Ascending aorta (tissue), 2 donors: ENCODE results near the gene MPP7. TPM values are rescaled to one million over a fixed set of nuclear protein-coding genes. Genes with fewer than 3 reads are reported as not detected.

ENCODE experiments used
- DNase-seq, 2 donors: peaks; one replicate each; pipeline ENCODE4 v3.0.0-alpha.2; 2019; ENCODE audit warnings: low spot score in 2 of 2
- H3K27ac ChIP-seq, 2 donors: fragments of 200-600 bp; sonication (generic); one replicate each; pipeline ENCODE4 v1.5.1; 2016 to 2017; ENCODE audit warnings: mild to moderate bottlenecking in 1 of 2
- H3K27me3 ChIP-seq: fragments of 200-600 bp; sonication (generic); one replicate; pipeline ENCODE4 v1.5.1; 2017
- H3K36me3 ChIP-seq, 2 donors: fragments of 200-600 bp; sonication (generic); one replicate each; pipeline ENCODE4 v1.5.1; 2016
- H3K4me1 ChIP-seq, 2 donors: fragments of 200-600 bp; sonication (generic); one replicate each; pipeline ENCODE4 v1.5.1; 2016 to 2017; ENCODE audit warnings: mild to moderate bottlenecking in 1 of 2
- H3K4me3 ChIP-seq, 2 donors: fragments of 200-600 bp; sonication (generic); one replicate each; pipeline ENCODE4 v1.5.1; 2016 to 2017; ENCODE audit warnings: mild to moderate bottlenecking in 1 of 2
- H3K9me3 ChIP-seq, 2 donors: fragments of 200-600 bp; sonication (generic); one replicate each; pipeline ENCODE4 v1.5.1; 2016
- intact Hi-C: fragments of 100-400 bp; cut with DNase I; formaldehyde crosslinking; loops from one replicate; pipeline ENCODE4 v1.15.1; 2023
- total RNA-seq: library from RNA; depleted of rRNA; stranded (reverse); fragments of >200 nt; gene quantifications from one replicate; pipeline ENCODE4 v1.1.0, GENCODE V29; 2016
- TF ChIP-seq, protein P1 (sequence below), 3 experiments: fragments of 200-600 bp in 2 of 3; fragments of 450-650 bp in 1 of 3; sonication (generic) in 2 of 3; IDR thresholded peaks; one replicate each; pipeline ENCODE4 v1.5.1; 2016 to 2019; ENCODE audit warnings: antibody characterized with exemption in 3 of 3, mild to moderate bottlenecking in 1 of 3, moderate library complexity in 1 of 3

Gene MPP7
- total RNA-seq, 1 donor from 2014 or later: 43.9 TPM

DNA sequence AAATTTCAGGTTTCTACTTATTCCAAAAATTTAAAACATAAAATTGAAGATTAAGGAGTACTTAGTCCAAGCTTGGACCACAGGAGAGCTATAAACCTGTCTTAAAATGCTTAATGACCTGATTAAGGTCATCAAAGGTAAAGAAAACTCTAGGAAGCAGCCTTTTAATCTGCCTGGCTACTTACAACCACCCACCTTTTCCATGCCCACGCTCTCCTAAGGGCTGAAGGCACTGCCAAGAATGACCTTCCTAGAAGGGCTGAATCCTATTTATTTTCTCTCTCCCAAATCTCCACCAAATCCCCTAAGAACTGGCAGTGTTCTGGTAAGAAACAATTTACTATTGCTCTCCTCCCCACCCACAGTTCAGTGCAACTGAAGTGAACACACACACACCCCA is 6.8 kb downstream of the MPP7 start:
- TF ChIP-seq, protein P1, sequence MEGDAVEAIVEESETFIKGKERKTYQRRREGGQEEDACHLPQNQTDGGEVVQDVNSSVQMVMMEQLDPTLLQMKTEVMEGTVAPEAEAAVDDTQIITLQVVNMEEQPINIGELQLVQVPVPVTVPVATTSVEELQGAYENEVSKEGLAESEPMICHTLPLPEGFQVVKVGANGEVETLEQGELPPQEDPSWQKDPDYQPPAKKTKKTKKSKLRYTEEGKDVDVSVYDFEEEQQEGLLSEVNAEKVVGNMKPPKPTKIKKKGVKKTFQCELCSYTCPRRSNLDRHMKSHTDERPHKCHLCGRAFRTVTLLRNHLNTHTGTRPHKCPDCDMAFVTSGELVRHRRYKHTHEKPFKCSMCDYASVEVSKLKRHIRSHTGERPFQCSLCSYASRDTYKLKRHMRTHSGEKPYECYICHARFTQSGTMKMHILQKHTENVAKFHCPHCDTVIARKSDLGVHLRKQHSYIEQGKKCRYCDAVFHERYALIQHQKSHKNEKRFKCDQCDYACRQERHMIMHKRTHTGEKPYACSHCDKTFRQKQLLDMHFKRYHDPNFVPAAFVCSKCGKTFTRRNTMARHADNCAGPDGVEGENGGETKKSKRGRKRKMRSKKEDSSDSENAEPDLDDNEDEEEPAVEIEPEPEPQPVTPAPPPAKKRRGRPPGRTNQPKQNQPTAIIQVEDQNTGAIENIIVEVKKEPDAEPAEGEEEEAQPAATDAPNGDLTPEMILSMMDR (IDR thresholded peaks at IDR 0.05): no peak
- Histone ChIP-seq H3K4me1 (peaks cover 7 to 50% of the 10 kb centered on the region in 2 donors), H3K4me3 (no peak overlapping the region)

DNA sequence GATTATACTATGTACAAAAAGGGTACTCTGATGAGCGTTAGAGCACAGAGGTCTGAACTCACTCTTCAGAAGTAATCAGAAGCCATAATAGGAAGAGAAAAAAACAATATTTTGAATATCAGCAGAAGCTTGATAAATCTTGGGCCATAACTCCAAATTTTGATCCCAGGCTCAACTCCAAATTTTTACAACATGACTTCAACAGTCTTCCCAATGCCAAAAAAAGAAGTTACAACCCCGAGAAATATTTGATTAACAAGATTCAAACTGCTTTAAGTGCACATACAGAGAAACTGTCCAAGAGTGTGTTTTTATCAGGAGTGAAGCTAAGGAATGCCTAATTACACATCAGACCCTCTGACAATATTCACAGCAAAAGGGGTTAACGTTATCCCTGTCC is 7.5 kb downstream of the MPP7 start:
- TF ChIP-seq, protein P1 (IDR thresholded peaks at IDR 0.05): no peak
- H3K4me3 ChIP-seq: peak overlapping the region in 1 of 2 donors; percentile 34
- no peaks in the 10 kb centered on the region for H3K27me3 ChIP-seq
- no peaks in the 10 kb centered on the region for H3K9me3 ChIP-seq
- no peak for DNase-seq
- H3K36me3 ChIP-seq: no peaks in the 10 kb centered on the region
- peak overlapping the region; percentile 83 to 84 for H3K27ac ChIP-seq
- H3K4me1 ChIP-seq: peaks cover 8 to 51% of the 10 kb centered on the region in 2 donors
- intact Hi-C loops: loop anchor here (2.0 kb wide), 1 partner anchor 15 kb away; no protein-coding TSS in a partner anchor

More for the DNA sequence above, 6.8 kb downstream of the MPP7 start:
- H3K27me3 ChIP-seq: no peaks in the 10 kb centered on the region
- no peak for DNase-seq
- intact Hi-C loops: no loop called here
- peak overlapping the region; percentile 83 to 84 for H3K27ac ChIP-seq
- no peaks in the 10 kb centered on the region for H3K9me3 ChIP-seq
- H3K36me3 ChIP-seq: no peaks in the 10 kb centered on the region

DNA sequence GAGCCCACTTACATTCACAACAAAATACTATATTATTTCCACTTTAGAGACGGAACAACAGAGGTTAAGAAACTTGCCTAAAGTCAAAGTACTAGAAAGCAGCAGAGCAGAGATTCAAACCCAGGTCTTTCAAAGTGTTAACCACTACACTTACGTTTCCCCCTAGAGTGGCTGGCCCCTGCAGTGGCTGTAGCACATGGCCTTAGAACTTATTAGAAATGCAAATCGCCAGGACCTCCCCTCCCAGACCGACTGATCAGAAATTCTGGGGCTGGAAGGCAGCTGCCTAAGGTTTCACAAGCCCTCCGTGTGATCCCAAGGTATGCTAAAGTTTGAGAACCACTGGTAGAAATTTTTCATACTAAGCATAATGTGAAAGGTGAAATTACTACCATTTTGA is 8.1 kb downstream of the MPP7 start:
- TF ChIP-seq, protein P1 (IDR thresholded peaks at IDR 0.05): no peak
- H3K4me3 ChIP-seq: peak overlapping the region in 1 of 2 donors; percentile 34
- DNase-seq: no peak
- intact Hi-C loops: loop anchor here (2.0 kb wide), 1 partner anchor 14 kb away; no protein-coding TSS in a partner anchor
- H3K27ac ChIP-seq: peak overlapping the region; percentile 83 to 84
- no peaks in the 10 kb centered on the region for H3K36me3 ChIP-seq
- H3K27me3 ChIP-seq: no peaks in the 10 kb centered on the region
- H3K9me3 ChIP-seq: no peaks in the 10 kb centered on the region
- peaks cover 8 to 51% of the 10 kb centered on the region in 2 donors for H3K4me1 ChIP-seq

DNA sequence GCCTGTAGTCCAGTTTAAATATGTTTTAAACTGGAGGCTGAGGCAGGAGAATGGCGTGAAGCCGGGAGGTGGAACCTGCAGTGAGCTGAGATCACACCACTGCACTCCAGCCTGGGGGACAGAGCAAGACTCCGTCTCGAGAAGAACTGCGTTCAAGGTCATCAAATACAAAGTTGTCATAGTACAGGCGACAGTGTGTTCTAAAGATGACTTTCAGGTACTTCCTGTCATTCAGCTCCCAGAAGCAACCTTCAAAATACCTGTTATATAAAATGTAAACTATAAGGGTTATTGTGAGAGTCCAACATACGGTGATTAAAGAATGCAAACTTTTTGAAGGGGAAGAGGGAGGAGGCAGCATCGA is 8.7 kb downstream of the MPP7 start:
- TF ChIP-seq, protein P1 (IDR thresholded peaks at IDR 0.05): no peak
- peak overlapping the region; percentile 83 to 84 for H3K27ac ChIP-seq
- H3K36me3 ChIP-seq: no peaks in the 10 kb centered on the region
- H3K27me3 ChIP-seq: no peaks in the 10 kb centered on the region
- H3K9me3 ChIP-seq: no peaks in the 10 kb centered on the region
- DNase-seq: no peak
- no peak overlapping the region for H3K4me3 ChIP-seq
- intact Hi-C loops: loop anchor here (2.0 kb wide), 1 partner anchor 13 kb away; no protein-coding TSS in a partner anchor
- H3K4me1 ChIP-seq: peaks cover 8 to 51% of the 10 kb centered on the region in 2 donors

DNA sequence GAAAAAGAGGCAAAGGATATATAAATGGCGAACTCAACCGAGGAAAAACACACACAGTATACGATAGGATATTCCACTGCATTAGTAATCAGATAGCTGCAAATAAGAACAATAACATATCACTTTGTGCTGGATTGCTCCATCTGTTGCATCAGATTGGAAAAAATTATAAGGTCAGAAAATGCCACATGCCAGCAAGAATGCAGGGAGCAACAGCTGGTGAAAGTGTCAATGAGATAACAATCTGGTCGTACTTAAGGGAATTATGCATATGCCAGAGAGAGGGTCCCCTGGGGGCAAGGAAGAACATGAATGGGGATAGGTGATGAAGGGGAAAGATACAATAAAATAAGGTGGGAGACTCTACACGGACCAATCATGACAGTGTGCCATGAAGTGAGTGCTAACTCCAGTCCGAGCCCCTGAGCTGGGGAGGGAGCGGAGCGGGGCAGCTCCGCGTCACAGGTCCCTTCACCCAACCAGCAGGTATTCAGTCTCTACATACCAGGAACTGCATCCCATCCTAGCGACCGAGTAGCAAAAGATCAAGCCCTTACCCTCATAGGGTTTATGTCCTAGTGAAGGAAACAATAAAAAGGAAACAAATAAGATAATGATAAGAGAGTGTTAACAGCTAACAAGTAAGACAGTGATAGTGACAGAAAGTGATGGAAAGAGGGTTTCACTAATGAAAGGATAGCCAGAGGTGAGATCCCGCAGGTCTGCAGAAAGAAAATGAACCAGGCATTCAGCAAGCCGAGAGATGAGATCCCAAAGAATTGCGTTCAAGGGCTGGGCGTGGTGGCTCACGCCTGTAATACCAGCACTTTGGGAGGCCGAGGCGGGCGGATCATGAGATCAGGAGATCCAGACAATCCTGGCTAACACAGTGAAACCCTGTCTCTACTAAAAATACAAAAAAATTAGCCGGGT is 9.4 kb downstream of the MPP7 start:
- TF ChIP-seq, protein P1 (IDR thresholded peaks at IDR 0.05): no peak
- no peaks in the 10 kb centered on the region for H3K9me3 ChIP-seq
- H3K4me1 ChIP-seq: peaks cover 8 to 51% of the 10 kb centered on the region in 2 donors
- intact Hi-C loops: loop anchor here (2.0 kb wide), 1 partner anchor 13 kb away; no protein-coding TSS in a partner anchor
- H3K27ac ChIP-seq: peak overlapping the region; percentile 83 to 84
- no peaks in the 10 kb centered on the region for H3K27me3 ChIP-seq
- H3K36me3 ChIP-seq: no peaks in the 10 kb centered on the region
- no peak overlapping the region for H3K4me3 ChIP-seq
- no peak for DNase-seq
